Esophagus muscularis mucosa (tissue), 4 donors: ENCODE results near the gene PDGFA.

ENCODE experiments used
- CTCF ChIP-seq, 3 experiments: fragments of 200-600 bp in 2 of 3; fragments of 450-650 bp in 1 of 3; sonication (generic) in 2 of 3; IDR thresholded peaks; one replicate each; pipeline ENCODE4 v1.5.1; 2017 to 2019; ENCODE audit warnings: antibody characterized with exemption in 3 of 3, mild to moderate bottlenecking in 2 of 3, moderate library complexity in 1 of 3
- EP300 ChIP-seq: sonication (generic); formaldehyde crosslinking; IDR thresholded peaks from one replicate; pipeline ENCODE4 v1.6.1; 2017; ENCODE audit warnings: antibody characterized with exemption
- POLR2AphosphoS5 ChIP-seq, 2 donors: sonication (generic); formaldehyde crosslinking; IDR thresholded peaks; one replicate each; pipeline ENCODE4 v1.6.1; 2017; ENCODE audit warnings: antibody characterized with exemption in 2 of 2

- TF ChIP-seq CTCF (IDR thresholded peaks at IDR 0.05) (no peak), POLR2AphosphoS5 (IDR thresholded peaks at IDR 0.05) (peak; percentile 43 to 68), EP300 (no peak)
Observed at GRCh38 chr7:517774-518629, 1.6 kb downstream of the PDGFA start.
